ENCODE results near the gene LRRC9.
"Not testable (repeated sequence)": the region's sequence is repeated elsewhere in the genome, so short reads cannot be mapped to it uniquely, and the experiment has no call there.

Gene LRRC9

DNA sequence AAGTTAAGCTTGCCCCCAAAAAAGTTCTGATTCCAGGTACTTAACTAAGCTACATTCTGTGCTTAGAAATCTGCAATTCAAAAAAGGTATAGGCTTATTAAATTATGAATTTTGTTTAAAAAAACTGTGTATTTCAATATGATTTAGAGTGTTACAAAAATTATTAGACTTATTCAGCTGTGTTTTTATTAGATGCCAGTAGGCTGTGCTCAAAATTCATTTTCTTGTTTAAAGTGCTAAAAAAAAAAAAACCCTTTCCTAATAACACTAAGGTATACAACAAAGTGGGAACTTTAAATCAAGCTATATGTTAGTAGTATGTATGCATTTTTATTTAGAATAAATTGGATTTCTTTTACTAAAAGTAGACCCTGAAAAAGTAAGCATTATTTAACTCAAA lies 25.0 kb downstream of the LRRC9 start:
- FAIRE-seq (no peak), DNase-seq (ENCODE audit: insufficient read length, low spot score) (no peak)

GRCh38 chr14:59952141-59952540 lies 32.2 kb downstream of the LRRC9 start:
- DNase-seq (ENCODE audit: insufficient read length, low spot score); FAIRE-seq: not testable (repeated sequence)

DNA sequence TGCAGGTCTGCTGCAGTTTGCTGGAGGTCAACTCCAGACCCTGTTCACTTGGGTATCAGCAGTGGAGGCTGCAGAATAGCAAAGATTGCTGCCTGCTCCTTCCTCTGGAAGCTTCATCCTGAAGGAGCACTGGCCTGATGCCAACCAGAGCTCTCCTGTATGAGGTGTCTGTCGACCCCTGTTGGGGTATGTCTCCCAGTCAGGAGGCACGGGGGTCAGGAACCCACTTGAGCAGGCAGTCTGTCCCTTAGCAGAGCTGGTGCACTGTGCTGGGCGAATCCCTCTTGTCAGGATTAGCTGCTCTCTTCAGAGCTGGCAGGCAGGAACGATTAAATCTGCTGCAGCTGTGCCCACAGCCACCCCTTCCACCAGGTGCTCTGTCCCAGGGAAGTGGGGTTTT lies 37.9 kb downstream of the LRRC9 start:
- DNase-seq (ENCODE audit: insufficient read length, low spot score); FAIRE-seq: not testable (repeated sequence)

DNA sequence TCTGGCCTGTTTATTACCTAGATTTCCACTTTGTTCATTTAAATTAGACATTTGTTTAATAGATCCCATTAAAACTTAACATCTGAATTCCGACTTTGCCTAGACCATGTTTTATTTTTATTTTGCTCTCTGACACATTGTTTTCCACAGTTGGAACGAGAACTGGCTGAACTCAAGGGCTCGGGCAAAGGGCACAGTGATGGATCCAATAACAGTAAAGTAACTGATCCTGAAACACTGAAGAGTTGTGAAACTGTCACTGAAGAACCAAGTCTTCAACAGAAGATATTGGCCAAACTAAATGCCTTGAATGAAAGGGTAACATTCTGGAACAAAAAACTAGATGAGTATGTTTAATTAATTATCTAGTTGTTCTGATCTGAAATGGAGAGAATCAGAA lies 39.7 kb downstream of the LRRC9 start:
- no peak for FAIRE-seq
- DNase-seq (ENCODE audit: insufficient read length, low spot score), result no peak

- peak; percentile 68 for FAIRE-seq
These were observed 41.6 kb downstream of the LRRC9 start for GRCh38 chr14:59961518-59962062.

GRCh38 chr14:59964251-59965007 lies 44.5 kb downstream of the LRRC9 start:
- FAIRE-seq (peak; percentile 21), DNase-seq (ENCODE audit: insufficient read length, low spot score) (no peak)

More at GRCh38 chr14:59961518-59962062, 41.6 kb downstream of the LRRC9 start:
- no peak for DNase-seq (ENCODE audit: insufficient read length, low spot score)

DNA sequence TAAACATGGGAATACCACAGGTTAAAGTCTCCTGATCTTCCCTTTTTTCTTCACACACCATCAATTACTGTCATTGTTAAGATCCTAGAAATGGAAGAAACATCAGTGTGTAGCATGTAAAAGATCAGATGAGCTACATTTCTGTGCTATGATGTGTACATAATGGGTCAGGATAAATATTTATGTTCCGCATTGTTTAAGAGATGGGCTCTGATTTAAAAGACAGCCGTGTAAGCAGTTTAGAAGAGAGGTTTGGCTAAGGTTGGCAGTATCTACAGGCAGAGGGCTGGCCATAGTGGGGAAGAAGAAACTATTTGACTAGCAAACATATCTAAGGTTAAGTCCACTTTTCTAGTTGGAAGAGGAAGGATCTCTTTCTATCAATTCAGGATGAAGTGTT lies 49.4 kb downstream of the LRRC9 start:
- no peak for FAIRE-seq
- DNase-seq (ENCODE audit: insufficient read length, low spot score), result no peak

- FAIRE-seq, result no peak
- no peak for DNase-seq (ENCODE audit: insufficient read length, low spot score)
These were observed 61.6 kb downstream of the LRRC9 start for GRCh38 chr14:59981564-59981963.

DNA sequence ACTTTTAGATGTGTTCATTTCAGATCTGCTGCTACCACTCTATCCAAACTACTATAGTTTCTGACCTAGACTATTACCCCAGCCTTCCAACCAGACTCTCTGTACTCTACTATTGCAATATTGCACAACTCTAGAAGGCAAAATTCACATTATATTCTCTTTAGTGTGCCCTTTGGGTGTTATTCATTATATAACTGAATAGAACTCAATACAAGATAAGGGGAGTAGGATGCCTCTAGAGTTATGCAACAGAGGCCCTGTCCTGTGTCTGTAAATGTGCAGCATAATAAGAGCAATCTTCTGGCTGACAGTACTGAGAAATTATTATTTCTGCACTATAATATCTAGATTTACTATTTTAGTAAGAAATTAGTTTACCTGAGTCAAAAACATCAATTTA lies 63.1 kb downstream of the LRRC9 start:
- FAIRE-seq (no peak), DNase-seq (ENCODE audit: insufficient read length, low spot score) (no peak)

GRCh38 chr14:59986556-59987059 lies 66.7 kb downstream of the LRRC9 start:
- DNase-seq (ENCODE audit: insufficient read length, low spot score) (no peak), FAIRE-seq (no peak)

DNA sequence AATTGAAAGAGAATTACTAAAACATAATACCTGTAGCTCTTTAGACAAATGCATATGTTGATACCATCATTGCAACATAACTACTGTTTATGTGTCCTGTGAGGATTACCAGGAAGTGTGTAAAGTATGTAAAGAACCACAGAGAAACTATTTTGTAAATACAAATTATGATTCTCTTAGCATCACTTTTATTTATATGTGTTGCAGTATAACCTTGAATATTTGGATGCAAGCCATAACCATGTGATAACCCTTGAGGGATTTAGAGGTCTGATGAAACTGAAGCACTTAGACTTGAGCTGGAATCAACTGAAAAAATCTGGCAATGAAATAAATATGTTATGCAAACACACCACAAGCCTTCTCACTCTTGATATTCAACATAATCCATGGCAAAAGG lies 77.5 kb downstream of the LRRC9 start:
- FAIRE-seq (no peak), DNase-seq (ENCODE audit: insufficient read length, low spot score) (no peak)

GRCh38 chr14:59997966-59998365 lies 78.0 kb downstream of the LRRC9 start:
- no peak for DNase-seq (ENCODE audit: insufficient read length, low spot score)
- FAIRE-seq, result no peak

DNA sequence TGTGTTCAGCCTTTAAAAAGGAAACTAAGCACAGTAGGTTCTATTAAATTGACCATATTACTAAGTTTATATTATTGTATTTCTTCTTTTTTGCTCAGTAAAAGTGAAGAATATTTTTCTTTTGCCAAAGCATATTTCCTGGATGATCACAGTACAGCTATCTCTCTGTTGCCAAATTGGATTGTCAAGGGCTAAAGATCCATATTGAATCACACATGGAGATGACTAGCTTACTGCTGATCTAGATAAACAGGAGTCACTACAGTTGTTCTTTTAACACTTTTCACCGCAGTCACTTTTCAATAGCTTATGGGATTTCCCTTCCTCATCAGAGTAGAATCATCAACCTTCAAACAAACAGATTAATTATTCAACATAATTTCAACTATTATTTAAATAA lies 78.6 kb downstream of the LRRC9 start:
- no peak for FAIRE-seq

DNA sequence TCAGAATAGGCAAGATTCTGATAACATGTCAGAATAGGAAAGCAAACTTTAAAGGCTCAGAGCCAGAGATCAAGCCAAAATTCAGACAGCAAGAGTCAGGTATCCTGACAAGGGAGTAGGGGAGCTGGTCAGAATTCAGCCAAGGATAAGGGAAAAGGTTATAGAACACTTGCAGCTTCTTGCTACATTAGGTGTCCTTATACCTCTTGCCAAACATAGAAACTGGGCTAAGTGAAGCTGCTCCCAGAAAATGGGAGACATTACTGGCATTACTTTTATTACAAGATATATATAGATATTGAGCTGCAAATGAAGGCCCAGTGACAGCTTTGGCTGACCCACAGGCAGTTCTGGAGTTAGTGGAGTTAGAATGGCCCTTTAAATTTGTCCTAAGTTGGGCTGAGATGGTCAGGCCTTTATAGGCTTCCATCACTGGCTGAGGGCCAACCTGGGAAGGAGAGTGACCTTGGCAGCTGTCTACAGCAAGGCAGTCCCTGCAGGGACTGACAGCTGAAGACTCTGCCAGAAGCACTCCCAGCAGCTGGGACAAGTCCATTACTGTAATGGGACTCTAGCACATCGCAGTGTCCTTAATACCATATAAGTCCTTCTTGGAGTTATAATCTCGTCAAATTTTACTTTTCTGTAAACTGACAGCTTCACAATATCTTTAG lies 83.0 kb downstream of the LRRC9 start:
- FAIRE-seq, result no peak

More for the DNA sequence above, 78.6 kb downstream of the LRRC9 start:
- DNase-seq (ENCODE audit: insufficient read length, low spot score), result no peak

GRCh38 chr14:60003991-60004390 lies 84.0 kb downstream of the LRRC9 start:
- FAIRE-seq, result no peak
- no peak for DNase-seq (ENCODE audit: insufficient read length, low spot score)

More for the DNA sequence above, 83.0 kb downstream of the LRRC9 start:
- no peak for DNase-seq (ENCODE audit: insufficient read length, low spot score)

GRCh38 chr14:60008042-60008441 lies 88.1 kb downstream of the LRRC9 start:
- FAIRE-seq (no peak), DNase-seq (ENCODE audit: insufficient read length, low spot score) (no peak)

GRCh38 chr14:60010263-60010662 lies 90.3 kb downstream of the LRRC9 start:
- FAIRE-seq; DNase-seq (ENCODE audit: insufficient read length, low spot score): not testable (repeated sequence)

DNA sequence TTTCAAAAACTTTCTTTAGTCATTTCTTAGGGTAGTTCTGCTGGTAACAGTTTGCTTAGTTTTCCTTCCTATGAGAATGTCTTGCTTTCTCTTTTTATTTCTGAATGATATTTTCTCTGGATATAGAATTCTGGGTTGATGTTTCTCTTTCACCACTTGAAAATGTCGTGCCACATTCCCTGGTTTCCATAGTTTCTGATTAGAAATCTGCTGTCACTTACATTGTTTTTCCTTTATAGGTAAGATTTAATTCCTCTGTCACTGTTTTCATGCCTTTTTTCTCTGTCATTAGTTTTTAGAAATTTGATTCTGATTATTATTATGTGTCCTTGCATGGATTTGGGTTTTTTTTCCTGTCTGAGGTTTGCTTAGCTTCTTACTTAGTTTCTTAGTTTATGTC lies 94.5 kb downstream of the LRRC9 start:
- no peak for FAIRE-seq

GRCh38 chr14:60021619-60022018 lies 101.7 kb downstream of the LRRC9 start:
- DNase-seq (ENCODE audit: insufficient read length, low spot score) (no peak), FAIRE-seq (no peak)

More for the DNA sequence above, 94.5 kb downstream of the LRRC9 start:
- no peak for DNase-seq (ENCODE audit: insufficient read length, low spot score)

DNA sequence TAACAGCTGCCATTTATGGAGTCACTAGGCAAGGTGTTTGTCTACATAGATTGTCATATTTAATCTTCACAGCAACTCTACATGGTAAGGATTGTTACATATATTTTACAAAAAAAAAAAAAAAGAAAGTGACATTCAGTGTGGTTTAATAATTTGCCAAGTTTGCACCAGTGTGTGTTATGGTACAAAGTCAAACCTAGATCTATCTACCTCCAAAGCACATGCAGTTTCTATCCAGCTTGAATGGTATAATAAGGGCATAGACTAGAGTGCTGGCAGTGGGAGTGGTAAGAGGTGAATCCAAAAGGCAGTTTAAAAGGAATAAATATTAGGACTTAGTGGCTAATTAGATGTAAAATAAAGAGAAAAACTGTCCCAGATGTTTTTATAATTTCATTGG lies 105.6 kb downstream of the LRRC9 start:
- FAIRE-seq (no peak), DNase-seq (ENCODE audit: insufficient read length, low spot score) (no peak)

DNA sequence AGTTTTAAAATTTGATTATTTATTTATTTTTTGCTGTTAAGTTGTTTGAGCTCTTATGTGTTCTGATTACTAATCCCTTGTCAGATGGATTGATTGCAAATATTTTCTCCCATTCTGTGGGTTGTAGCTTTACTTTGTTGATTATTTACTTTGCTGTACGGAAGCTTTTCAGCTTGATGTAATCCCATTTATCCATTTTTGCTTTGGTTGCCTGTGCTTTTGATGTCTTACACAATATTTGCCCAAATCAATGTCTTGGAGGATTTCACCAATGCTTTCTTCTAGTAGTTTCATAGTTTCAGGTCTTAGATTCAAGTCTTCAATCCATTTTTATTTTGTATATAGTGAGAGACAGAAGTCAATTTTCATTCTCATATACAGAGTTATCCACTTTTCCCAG lies 115.2 kb downstream of the LRRC9 start:
- DNase-seq (ENCODE audit: insufficient read length, low spot score), result no peak
- FAIRE-seq, result no peak

DNA sequence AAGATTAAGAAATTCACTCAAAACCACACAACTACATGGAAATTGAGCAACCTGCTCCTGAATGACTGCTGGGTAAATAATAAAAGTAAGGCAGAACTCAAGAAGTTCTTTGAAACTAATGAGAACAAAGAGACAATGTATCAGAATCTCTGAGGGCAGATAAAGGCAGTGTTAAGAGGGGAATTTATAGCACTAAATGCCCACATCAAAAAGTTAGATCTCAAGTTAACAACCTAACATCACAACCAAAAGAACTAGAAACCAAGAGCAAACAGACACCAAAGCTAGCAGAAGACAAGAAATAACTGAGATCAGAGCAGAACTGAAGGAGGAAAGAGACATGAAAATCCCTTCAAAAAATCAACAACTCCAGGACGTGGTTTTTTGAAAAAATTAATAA lies 128.0 kb downstream of the LRRC9 start:
- not testable (repeated sequence) for FAIRE-seq; DNase-seq (ENCODE audit: insufficient read length, low spot score)

Measured in GM19239 (cell line).